GM13977 (cell line): ENCODE data around the gene HABP2.

Source experiments
- DNase-seq: peaks from one replicate; pipeline ENCODE4 v3.0.0; 2012; ENCODE audit warnings: low spot score
- CTCF ChIP-seq: IDR thresholded peaks from 2 replicates; pipeline ENCODE4 v1.5.1; 2012; ENCODE audit warnings: mild to moderate bottlenecking, control low read depth; ENCODE audit not compliant: insufficient read depth; ENCODE audit errors: extremely low read depth, missing control alignments
- in situ Hi-C: fragments of 300-500 bp; cut with MboI; formaldehyde crosslinking; loops from one replicate; pipeline ENCODE4 v1.12.0; 2022; ENCODE audit warnings: low sequenced_read_pairs, low pct_unique_long_range_greater_than_20kb, mixed read lengths, inconsistent platforms; ENCODE audit not compliant: unreplicated experiment

Gene HABP2

GRCh38 chr10:113565364-113565763 is 12.5 kb downstream of the HABP2 start:
- DNase-seq, result no peak
- no peak for TF ChIP-seq CTCF
- in situ Hi-C loops, result no loop called here

GRCh38 chr10:113566888-113567287 is 14.0 kb downstream of the HABP2 start:
- in situ Hi-C loops, result no loop called here
- no peak for DNase-seq
- no peak for TF ChIP-seq CTCF

- in situ Hi-C loops, result no loop called here
- no peak for DNase-seq
Observed at GRCh38 chr10:113569576-113569975, 16.7 kb downstream of the HABP2 start.

GRCh38 chr10:113572520-113573290 is 19.9 kb downstream of the HABP2 start:
- no peak for TF ChIP-seq CTCF
- in situ Hi-C loops, result no loop called here

More at GRCh38 chr10:113569576-113569975, 16.7 kb downstream of the HABP2 start:
- TF ChIP-seq CTCF, result no peak

GRCh38 chr10:113573368-113573767 is 20.5 kb downstream of the HABP2 start:
- in situ Hi-C loops, result no loop called here
- no peak for DNase-seq
- TF ChIP-seq CTCF, result no peak

More at GRCh38 chr10:113572520-113573290, 19.9 kb downstream of the HABP2 start:
- DNase-seq, result no peak

- TF ChIP-seq CTCF, result no peak
- no peak for DNase-seq
- in situ Hi-C loops, result no loop called here
Observed at GRCh38 chr10:113576852-113577251, 24.0 kb downstream of the HABP2 start.
